Measurements from ENCODE around the gene HOXD11.

HOXD11 gene

GRCh38 chr2:176109192-176109901 is 2.3 kb downstream of the HOXD11 start:
- DNase-seq, result no peak

GRCh38 chr2:176109946-176110345 is 2.9 kb downstream of the HOXD11 start:
- no peak for DNase-seq

- DNase-seq, result no peak
These were observed 3.6 kb downstream of the HOXD11 start for GRCh38 chr2:176110415-176111308.

- no peak for DNase-seq
These were observed 4.2 kb downstream of the HOXD11 start for GRCh38 chr2:176111309-176111663.

- DNase-seq, result no peak
These were observed 4.8 kb downstream of the HOXD11 start for GRCh38 chr2:176111846-176112374.

- DNase-seq, result no peak
These were observed 5.6 kb downstream of the HOXD11 start for GRCh38 chr2:176112375-176113302.

- no peak for DNase-seq
These were observed 7.2 kb downstream of the HOXD11 start for GRCh38 chr2:176114120-176114929.

GRCh38 chr2:176114930-176115625 is 8.0 kb downstream of the HOXD11 start:
- no peak for DNase-seq

GRCh38 chr2:176115883-176116813 is 9.1 kb downstream of the HOXD11 start, which contains the start of gene HOXD10:
TSS of gene HOXD10 (plus strand) at chr2:176116778. CDS start at chr2:176116834, 56 bp downstream.
- no peak for DNase-seq

- no peak for DNase-seq
These were observed 10.2 kb downstream of the HOXD11 start for GRCh38 chr2:176117162-176117822.

GRCh38 chr2:176117823-176118371 is 10.8 kb downstream of the HOXD11 start:
- no peak for DNase-seq

- no peak for DNase-seq
These were observed 11.7 kb downstream of the HOXD11 start for GRCh38 chr2:176118601-176119339.

- DNase-seq, result no peak
These were observed 13.5 kb downstream of the HOXD11 start for GRCh38 chr2:176120364-176121189.

- no peak for DNase-seq
These were observed 14.3 kb downstream of the HOXD11 start for GRCh38 chr2:176121190-176122051.

GRCh38 chr2:176122052-176122682 is 15.1 kb downstream of the HOXD11 start:
- no peak for DNase-seq
